Testis (tissue), 2 donors: ENCODE results near the gene TEKT3.

Experiments used
- CTCF ChIP-seq, 3 experiments: fragments of 450-650 bp in 2 of 3; fragments of 200-600 bp in 1 of 3; sonication (generic) in 1 of 3; IDR thresholded peaks; one replicate each; pipeline ENCODE4 v1.5.1; 2016 to 2019; ENCODE audit warnings: antibody characterized with exemption in 3 of 3, mild to moderate bottlenecking in 2 of 3, moderate library complexity in 1 of 3
- POLR2A ChIP-seq: fragments of 450-650 bp; IDR thresholded peaks from one replicate; pipeline ENCODE4 v1.6.1; 2017; ENCODE audit warnings: antibody characterized with exemption, mild to moderate bottlenecking, moderate library complexity

GRCh38 chr17:15371376-15372130 is 30.2 kb upstream of the TEKT3 start:
- TF ChIP-seq POLR2A, result no peak
- TF ChIP-seq CTCF (IDR thresholded peaks at IDR 0.05), result no peak
